ENCODE results near the gene KMT2C. TPM values are rescaled to one million over a fixed set of nuclear protein-coding genes. Genes with fewer than 3 reads are reported as not detected.
"Not testable (repeated sequence)": the region's sequence is repeated elsewhere in the genome, so short reads cannot be mapped to it uniquely, and the experiment has no call there.

Gene KMT2C
- total RNA-seq, 8 experiments from 2014 or later: 27.8 to 64.0 (median 35.8) TPM

DNA sequence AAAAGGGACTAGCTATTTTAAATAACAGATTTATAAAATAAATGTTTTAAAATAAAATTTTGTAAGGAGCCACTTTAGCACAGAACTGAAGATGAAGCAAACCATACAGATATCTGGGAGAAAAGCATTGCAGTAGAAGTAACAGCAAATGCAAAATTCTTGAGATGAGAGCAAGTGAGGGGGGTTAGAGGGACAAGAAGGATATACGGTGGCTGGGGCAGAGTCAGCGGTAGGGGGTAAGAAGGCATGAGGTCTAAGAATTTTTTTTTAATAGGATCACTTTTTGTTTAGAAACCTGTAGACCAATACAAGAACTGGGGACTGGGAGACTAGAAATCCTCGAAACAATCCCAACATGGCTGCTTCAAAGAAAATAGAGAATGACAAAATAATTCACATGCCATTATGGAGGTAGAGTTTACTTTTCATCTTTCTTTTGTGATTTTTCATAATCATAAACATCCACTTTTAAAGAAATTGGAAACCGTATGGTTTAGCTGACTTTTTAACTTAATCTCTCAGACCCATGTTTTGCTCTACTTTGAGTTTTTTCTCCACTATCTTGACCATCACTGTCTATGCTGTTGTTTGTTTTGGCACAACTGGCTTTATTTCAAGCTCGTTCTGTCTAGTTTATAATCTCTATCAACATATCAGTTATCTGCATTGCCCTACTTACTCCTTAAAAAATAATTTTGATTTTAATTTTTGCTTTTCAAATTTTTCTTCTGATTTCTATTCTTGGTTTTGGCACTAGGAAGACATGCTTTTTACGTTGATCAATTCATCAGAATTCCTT, 73.5 kb downstream of the KMT2C start:
- in situ Hi-C loops (cut with MboI; ENCODE audit: low pct_unique_long_range_greater_than_20kb in 2 of 9, low sequenced_read_pairs in 9 of 9, unreplicated experiment in 9 of 9): no loop called here
- H3K27ac ChIP-seq: peak overlapping the region in 1 of 2 donors; percentile 46
- H3K4me3 ChIP-seq: no peak overlapping the region
- WGBS, 10 experiments: 60 to 97% (median 87%) methylated on average over 1 to 6 of the region's 6 CpGs
- no peak for ATAC-seq (replicated peaks in 6 of 8)
- peaks cover 0 to 4% of the 10 kb centered on the region in 2 donors for H3K4me1 ChIP-seq (replicated peaks in 1 of 2)

- WGBS, 10 experiments: 0 to 89% (median 50%) methylated on average over 1 to 2 of the region's 2 CpGs
- Histone ChIP-seq H3K27ac (no peak overlapping the region), H3K4me1 (replicated peaks in 1 of 2) (peaks cover 0 to 17% of the 10 kb centered on the region in 2 donors), H3K4me3 (no peak overlapping the region)
- in situ Hi-C loops (cut with MboI; ENCODE audit: low pct_unique_long_range_greater_than_20kb in 2 of 9, low sequenced_read_pairs in 9 of 9, unreplicated experiment in 9 of 9): no loop called here
- ATAC-seq (replicated peaks in 6 of 8): no peak
Measured at GRCh38 chr7:152355474-152356057, 80.2 kb downstream of the KMT2C start.

GRCh38 chr7:152354061-152354460, 81.7 kb downstream of the KMT2C start:
- ATAC-seq (replicated peaks in 6 of 8): no peak
- Histone ChIP-seq H3K4me1 (replicated peaks in 1 of 2) (peaks cover 0 to 17% of the 10 kb centered on the region in 2 donors), H3K27ac (no peak overlapping the region), H3K4me3 (no peak overlapping the region)
- 78 to 100% (median 91%) methylated on average over 1 of the region's 1 CpG; no CpG with 5 or more reads in 4 of the 10 experiments for WGBS, 10 experiments
- in situ Hi-C loops (cut with MboI; ENCODE audit: low pct_unique_long_range_greater_than_20kb in 2 of 9, low sequenced_read_pairs in 9 of 9, unreplicated experiment in 9 of 9): no loop called here

DNA sequence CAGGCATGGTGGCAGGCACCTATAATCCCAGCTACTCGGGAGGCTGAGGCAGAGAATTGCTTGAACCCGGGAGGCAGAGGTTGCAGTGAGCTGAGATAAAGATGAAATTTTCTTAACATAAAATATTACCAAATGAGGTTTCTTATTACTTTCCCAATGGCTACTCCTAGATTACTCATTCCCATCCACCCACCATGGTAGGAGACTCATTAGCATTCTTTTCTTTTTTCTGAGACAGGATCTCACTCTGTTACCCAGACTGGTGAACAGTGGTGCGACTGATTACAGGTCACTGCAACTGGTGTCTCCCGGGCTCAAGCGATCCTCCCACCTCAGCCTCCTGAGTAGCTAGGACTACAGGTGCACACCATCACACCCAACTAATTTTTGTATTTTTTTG, 82.5 kb downstream of the KMT2C start:
- 75 to 100% (median 93%) methylated on average over 1 to 4 of the region's 5 CpGs; no CpG with 5 or more reads in 3 of the 10 experiments for WGBS, 10 experiments
- in situ Hi-C loops (cut with MboI; ENCODE audit: low pct_unique_long_range_greater_than_20kb in 2 of 9, low sequenced_read_pairs in 9 of 9, unreplicated experiment in 9 of 9); H3K27ac ChIP-seq; H3K4me3 ChIP-seq: not testable (repeated sequence)
- H3K4me1 ChIP-seq (replicated peaks in 1 of 2): peaks cover 0 to 17% of the 10 kb centered on the region in 2 donors
- peak in 1 of 8 experiments; percentile 18 for ATAC-seq (replicated peaks in 6 of 8)

DNA sequence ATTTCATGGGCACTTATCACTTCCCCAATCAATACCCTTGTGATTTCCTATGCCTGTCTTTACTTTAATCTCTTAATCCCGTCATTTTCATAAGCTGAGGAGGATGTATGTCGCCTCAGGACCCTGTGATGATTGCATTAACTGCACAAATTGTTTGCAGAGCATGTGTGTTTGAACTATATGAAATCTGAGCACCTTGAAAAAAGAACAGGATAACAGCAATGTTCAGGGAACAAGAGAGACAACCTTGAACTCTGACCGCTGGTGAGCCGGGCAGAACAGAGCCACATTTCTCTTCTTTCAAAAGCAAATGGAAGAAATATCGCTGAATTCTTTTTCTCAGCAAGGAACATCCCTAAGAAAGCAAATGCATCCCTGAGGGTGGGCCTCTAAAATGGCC, 84.1 kb downstream of the KMT2C start:
- peaks cover 0 to 17% of the 10 kb centered on the region in 2 donors for H3K4me1 ChIP-seq (replicated peaks in 1 of 2)
- H3K27ac ChIP-seq; in situ Hi-C loops (cut with MboI; ENCODE audit: low pct_unique_long_range_greater_than_20kb in 2 of 9, low sequenced_read_pairs in 9 of 9, unreplicated experiment in 9 of 9); ATAC-seq (replicated peaks in 6 of 8); H3K4me3 ChIP-seq: not testable (repeated sequence)
- 60 to 100% (median 92%) methylated on average over 1 to 3 of the region's 5 CpGs; no CpG with 5 or more reads in 2 of the 10 experiments for WGBS, 10 experiments

- peak in 1 of 8 experiments; percentile 10 for ATAC-seq (replicated peaks in 6 of 8)
- Histone ChIP-seq H3K4me1 (replicated peaks in 1 of 2) (peaks cover 0 to 17% of the 10 kb centered on the region in 2 donors), H3K4me3 (no peak overlapping the region), H3K27ac (no peak overlapping the region)
- in situ Hi-C loops (cut with MboI; ENCODE audit: low pct_unique_long_range_greater_than_20kb in 2 of 9, low sequenced_read_pairs in 9 of 9, unreplicated experiment in 9 of 9): no loop called here
- 67 to 100% (median 93%) methylated on average over 1 to 3 of the region's 3 CpGs; no CpG with 5 or more reads in 3 of the 10 experiments for WGBS, 10 experiments
Measured at GRCh38 chr7:152351168-152351567, 84.6 kb downstream of the KMT2C start.

DNA sequence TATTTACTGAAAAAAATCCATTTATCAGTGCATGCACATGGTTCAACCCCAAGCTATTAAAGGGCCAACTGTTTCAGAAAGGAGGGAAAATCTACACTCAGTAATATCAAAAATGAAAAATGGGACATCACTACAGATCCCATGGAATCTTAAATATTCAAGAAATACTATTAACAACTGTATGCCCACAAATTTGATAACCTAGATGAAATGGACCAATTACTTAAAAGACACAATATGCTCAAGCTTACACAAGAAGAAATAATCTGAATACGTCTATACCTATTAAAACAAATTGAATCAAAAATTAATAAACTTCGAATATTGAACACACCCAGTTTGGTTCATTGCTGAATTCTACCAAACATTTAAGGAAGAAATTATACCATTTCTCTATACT, 87.9 kb downstream of the KMT2C start:
- ATAC-seq (replicated peaks in 6 of 8): no peak
- Histone ChIP-seq H3K4me3 (no peak overlapping the region), H3K4me1 (replicated peaks in 1 of 2) (peaks cover 0 to 6% of the 10 kb centered on the region in 2 donors), H3K27ac (no peak overlapping the region)
- in situ Hi-C loops (cut with MboI; ENCODE audit: low pct_unique_long_range_greater_than_20kb in 2 of 9, low sequenced_read_pairs in 9 of 9, unreplicated experiment in 9 of 9): loop anchor here in 1 of 9 experiments (25.0 kb wide), 1 partner anchor 364 kb away; no protein-coding TSS in a partner anchor
- 61 to 100% (median 94%) methylated on average over 1 to 2 of the region's 2 CpGs; no CpG with 5 or more reads in 1 of the 10 experiments for WGBS, 10 experiments

DNA sequence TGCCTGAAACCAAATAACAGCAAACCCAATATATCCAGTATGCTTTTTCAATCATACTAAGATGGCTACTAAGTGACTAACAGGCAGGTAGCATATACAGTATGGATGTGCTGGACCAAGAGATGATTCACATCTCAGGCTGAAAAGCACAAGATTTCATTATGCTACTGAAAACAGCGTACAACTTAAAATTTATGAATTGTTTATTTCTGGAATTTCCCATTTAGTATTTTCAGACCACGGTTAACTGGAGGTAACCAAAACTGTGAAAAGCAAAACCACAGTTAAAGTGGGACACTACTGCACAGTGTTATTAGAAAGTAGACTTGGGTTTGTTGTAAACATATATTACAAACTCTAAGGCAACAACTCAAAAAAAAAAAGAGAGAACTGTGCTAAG, 91.5 kb downstream of the KMT2C start:
- ATAC-seq (replicated peaks in 6 of 8): no peak
- Histone ChIP-seq H3K4me3 (no peak overlapping the region), H3K4me1 (replicated peaks in 1 of 2) (peaks cover 0 to 2% of the 10 kb centered on the region in 2 donors), H3K27ac (no peak overlapping the region)
- in situ Hi-C loops (cut with MboI; ENCODE audit: low pct_unique_long_range_greater_than_20kb in 2 of 9, low sequenced_read_pairs in 9 of 9, unreplicated experiment in 9 of 9): loop anchor here in 1 of 9 experiments (25.0 kb wide), 1 partner anchor 368 kb away; no protein-coding TSS in a partner anchor
- 87 to 100% (median 100%) methylated on average over 1 to 2 of the region's 2 CpGs for WGBS, 10 experiments

DNA sequence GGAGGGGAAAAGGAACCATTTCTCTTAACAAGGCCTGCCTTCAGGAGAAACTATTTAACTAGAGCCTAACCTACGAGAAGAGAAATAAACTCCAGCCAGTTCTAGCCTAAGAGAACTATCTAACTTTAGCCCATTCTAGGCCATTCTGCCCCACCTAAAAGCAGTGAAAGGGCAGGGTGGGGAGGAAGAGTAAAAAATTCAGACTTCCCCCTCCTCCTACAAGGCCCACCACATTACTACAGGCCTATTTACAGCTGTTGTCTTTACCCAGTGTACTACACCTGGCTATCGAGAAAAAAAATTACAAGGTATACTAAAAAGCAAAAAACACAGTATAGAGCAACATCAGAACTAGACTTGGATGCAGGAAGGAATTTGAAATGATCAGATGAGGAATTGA, 93.0 kb downstream of the KMT2C start:
- H3K4me1 ChIP-seq (replicated peaks in 1 of 2): peaks cover 0 to 2% of the 10 kb centered on the region in 2 donors
- in situ Hi-C loops (cut with MboI; ENCODE audit: low pct_unique_long_range_greater_than_20kb in 2 of 9, low sequenced_read_pairs in 9 of 9, unreplicated experiment in 9 of 9): loop anchor here in 1 of 9 experiments (25.0 kb wide), 1 partner anchor 370 kb away; no protein-coding TSS in a partner anchor
- H3K27ac ChIP-seq: no peak overlapping the region
- ATAC-seq (replicated peaks in 6 of 8): no peak
- 60 to 100% (median 92%) methylated on average over 1 to 2 of the region's 2 CpGs; no CpG with 5 or more reads in 3 of the 10 experiments for WGBS, 10 experiments
- no peak overlapping the region for H3K4me3 ChIP-seq

- WGBS, 10 experiments: 88 to 100% (median 100%) methylated on average over 1 to 2 of the region's 2 CpGs; no CpG with 5 or more reads in 2 of the 10 experiments
- no peak overlapping the region for H3K27ac ChIP-seq
Measured at GRCh38 chr7:152341914-152342236, 93.9 kb downstream of the KMT2C start.

DNA sequence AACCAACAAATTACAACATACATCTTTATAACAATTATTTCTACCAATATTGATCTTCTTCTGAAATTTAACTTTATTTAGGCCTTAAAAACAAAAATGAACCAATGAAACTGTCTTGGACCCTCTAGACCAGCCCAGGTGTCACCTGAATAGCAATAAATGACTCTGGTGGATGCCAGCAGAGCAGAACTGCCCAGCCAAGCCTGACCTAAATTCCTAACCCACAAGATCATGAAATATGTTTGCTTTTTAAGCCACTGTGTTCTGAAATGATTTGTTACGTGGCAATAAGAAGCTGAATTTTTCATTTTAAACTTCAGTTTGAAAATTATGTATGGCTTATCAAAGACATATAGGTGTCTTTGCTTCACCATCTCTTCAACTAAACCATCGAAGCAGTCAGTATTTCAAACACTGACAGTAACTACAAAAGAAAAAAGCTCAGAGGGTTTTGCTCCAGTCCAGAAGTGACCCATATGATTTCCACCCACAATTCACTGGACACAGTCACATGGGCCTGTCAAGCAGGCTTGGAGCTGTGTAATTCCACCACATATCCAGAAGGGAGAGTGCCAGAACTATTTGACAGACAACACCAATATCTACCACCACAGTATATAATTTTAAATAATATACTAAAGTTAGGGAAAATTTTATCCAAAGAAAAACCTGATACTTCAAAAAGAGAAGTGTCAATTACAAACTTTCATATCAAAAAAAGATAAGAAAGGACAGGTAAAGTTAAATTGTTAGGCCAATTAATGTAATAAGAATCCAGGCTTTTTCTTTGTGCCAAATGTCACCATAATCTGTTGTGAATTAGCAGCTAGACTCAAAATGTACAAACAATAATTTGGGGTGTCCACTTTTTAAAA, 94.5 kb downstream of the KMT2C start:
- Histone ChIP-seq H3K4me1 (replicated peaks in 1 of 2) (peaks cover 0 to 2% of the 10 kb centered on the region in 2 donors), H3K27ac (no peak overlapping the region), H3K4me3 (no peak overlapping the region)
- peak; percentile 57 to 96 (median 83) for ATAC-seq (replicated peaks in 6 of 8)
- in situ Hi-C loops (cut with MboI; ENCODE audit: low pct_unique_long_range_greater_than_20kb in 2 of 9, low sequenced_read_pairs in 9 of 9, unreplicated experiment in 9 of 9): loop anchor here in 1 of 9 experiments (25.0 kb wide), 1 partner anchor 371 kb away; no protein-coding TSS in a partner anchor
- 0 to 100% (median 81%) methylated on average over 1 to 2 of the region's 2 CpGs; no CpG with 5 or more reads in 3 of the 10 experiments for WGBS, 10 experiments

More at GRCh38 chr7:152341914-152342236, 93.9 kb downstream of the KMT2C start:
- Histone ChIP-seq H3K4me1 (replicated peaks in 1 of 2) (peaks cover 0 to 2% of the 10 kb centered on the region in 2 donors), H3K4me3 (no peak overlapping the region)
- ATAC-seq (replicated peaks in 6 of 8): no peak
- in situ Hi-C loops (cut with MboI; ENCODE audit: low pct_unique_long_range_greater_than_20kb in 2 of 9, low sequenced_read_pairs in 9 of 9, unreplicated experiment in 9 of 9): loop anchor here in 1 of 9 experiments (25.0 kb wide), 1 partner anchor 370 kb away; no protein-coding TSS in a partner anchor

GRCh38 chr7:152340161-152340560, 95.6 kb downstream of the KMT2C start:
- ATAC-seq (replicated peaks in 6 of 8): no peak
- in situ Hi-C loops (cut with MboI; ENCODE audit: low pct_unique_long_range_greater_than_20kb in 2 of 9, low sequenced_read_pairs in 9 of 9, unreplicated experiment in 9 of 9): loop anchor here in 1 of 9 experiments (25.0 kb wide), 1 partner anchor 372 kb away; no protein-coding TSS in a partner anchor

More at GRCh38 chr7:152340161-152340560, 95.6 kb downstream of the KMT2C start:
- Histone ChIP-seq H3K4me1 (replicated peaks in 1 of 2) (peaks cover 0 to 2% of the 10 kb centered on the region in 2 donors), H3K27ac (no peak overlapping the region), H3K4me3 (no peak overlapping the region)
- 91 to 100% (median 100%) methylated on average over 1 of the region's 1 CpG; no CpG with 5 or more reads in 6 of the 10 experiments for WGBS, 10 experiments

Data from motor neuron (in vitro differentiated cells).